Common myeloid progenitor, CD34-positive (primary cell): ENCODE results near the gene IQGAP3.
A peak's percentile ranks its signal among the peaks of the same experiment; 100 is the strongest.
"Not testable (repeated sequence)": the region's sequence is repeated elsewhere in the genome, so short reads cannot be mapped to it uniquely, and the experiment has no call there.

Source experiments
- CTCF ChIA-PET: fragments of 350-600 bp; sonication (Branson Sonifier 250); formaldehyde crosslinking; loops from one replicate; lab custom pipeline; 2021; ENCODE audit warnings: antibody characterized with exemption; lab: Charles Lee
- POLR2A ChIA-PET: fragments of 350-600 bp; sonication (Branson Sonifier 250); formaldehyde crosslinking; loops from one replicate; lab custom pipeline; 2021; ENCODE audit warnings: antibody characterized with exemption; lab: Charles Lee
- DNase-seq, 3 donors: peaks; one replicate each; pipeline versions ENCODE4 v3.0.0 to v3.0.0-alpha.2; 2013
- H3K27ac ChIP-seq, 2 experiments: 1 replicate in 1 of 2; 2 replicates in 1 of 2; pipeline ENCODE4 v1.7.0; 2013; ENCODE audit warnings: inconsistent platforms in 2 of 2, low read length in 2 of 2, mild to moderate bottlenecking in 2 of 2, low read depth in 1 of 2, moderate library complexity in 1 of 2; ENCODE audit not compliant: severe bottlenecking in 2 of 2, insufficient read depth in 1 of 2, poor library complexity in 1 of 2
- H3K27me3 ChIP-seq, 5 experiments: replicated peaks in 2 of 5; 1 replicate in 3 of 5; 2 replicates in 2 of 5; pipeline versions ENCODE4 v1.6.1 to v1.7.0; 2013; ENCODE audit warnings: low read length in 4 of 5, mild to moderate bottlenecking in 2 of 5, moderate library complexity in 2 of 5, inconsistent platforms in 1 of 5; ENCODE audit not compliant: insufficient read depth in 5 of 5, control insufficient read depth in 4 of 5
- H3K36me3 ChIP-seq, 4 experiments: 1 replicate in 2 of 4; 2 replicates in 2 of 4; pipeline versions ENCODE4 v1.6.1 to v1.7.0; 2013; ENCODE audit warnings: low read length in 3 of 4, control low read depth in 1 of 4, mild to moderate bottlenecking in 1 of 4; ENCODE audit not compliant: control insufficient read depth in 4 of 4, insufficient read depth in 4 of 4
- H3K4me1 ChIP-seq, 4 experiments: 1 replicate in 3 of 4; 2 replicates in 1 of 4; pipeline versions ENCODE4 v1.6.1 to v1.7.1; 2013; ENCODE audit warnings: low read length in 3 of 4, mild to moderate bottlenecking in 3 of 4, control low read depth in 1 of 4, inconsistent platforms in 1 of 4, moderate library complexity in 1 of 4; ENCODE audit not compliant: control insufficient read depth in 4 of 4, insufficient read depth in 4 of 4; ENCODE audit errors: control extremely low read depth in 1 of 4
- H3K4me3 ChIP-seq, 7 experiments: 1 replicate in 4 of 7; 2 replicates in 3 of 7; pipeline versions ENCODE4 v1.5.1 to v1.7.0; 2013; ENCODE audit warnings: mild to moderate bottlenecking in 7 of 7, low read length in 6 of 7, moderate library complexity in 6 of 7, inconsistent platforms in 2 of 7, low read depth in 2 of 7, control low read depth in 1 of 7; ENCODE audit not compliant: insufficient read depth in 4 of 7, control insufficient read depth in 1 of 7; ENCODE audit errors: extremely low read depth in 1 of 7
- H3K9me3 ChIP-seq, 5 experiments: 1 replicate in 4 of 5; 2 replicates in 1 of 5; pipeline versions ENCODE4 v1.6.1 to v1.7.1; 2013; ENCODE audit warnings: low read length in 4 of 5, mild to moderate bottlenecking in 2 of 5, inconsistent platforms in 1 of 5, low read depth in 1 of 5, moderate library complexity in 1 of 5; ENCODE audit not compliant: control insufficient read depth in 4 of 5, insufficient read depth in 2 of 5; ENCODE audit errors: control extremely low read depth in 1 of 5
- WGBS: methylation state at CpG from one replicate; pipeline ENCODE4 v1.1.5; 2013; ENCODE audit not compliant: insufficient coverage; 5-methylcytosine and 5-hydroxymethylcytosine counted together

The IQGAP3 gene

GRCh38 chr1:156554971-156555370 is 17.4 kb downstream of the IQGAP3 start:
- Histone ChIP-seq H3K4me1 (peaks cover 0 to 19% (median 5%) of the 10 kb centered on the region in 4 experiments), H3K4me3 (no peak overlapping the region), H3K27ac (no peak overlapping the region), H3K36me3 (peaks cover 8 to 48% (median 34%) of the 10 kb centered on the region in 4 experiments), H3K27me3 (no peaks in the 10 kb centered on the region), H3K9me3 (no peaks in the 10 kb centered on the region)
- ChIA-PET POLR2A (interaction anchor here (0.6 kb wide), 1 partner anchor 12 kb away, joined by 3 read pairs; no protein-coding TSS in a partner anchor), CTCF (interaction anchor here (0.7 to 2.0 kb wide), 10 partner anchors 9 to 165 kb away, joined by 3 to 7 read pairs (median 4); partner anchors contain the start of gene MEF2D)
- DNase-seq, result no peak
- 85% methylated on average over 7 of the region's 8 CpGs for WGBS

- Histone ChIP-seq H3K27ac (no peak overlapping the region), H3K27me3 (no peaks in the 10 kb centered on the region), H3K4me1 (peaks cover 0 to 19% (median 5%) of the 10 kb centered on the region in 4 experiments), H3K9me3 (no peaks in the 10 kb centered on the region), H3K36me3 (peaks cover 6 to 44% (median 29%) of the 10 kb centered on the region in 4 experiments), H3K4me3 (no peak overlapping the region)
- 100% methylated on average over 3 of the region's 6 CpGs for WGBS
- DNase-seq, result no peak
- POLR2A ChIA-PET, result interaction anchor here (0.8 kb wide), 1 partner anchor 73 kb away, joined by 3 read pairs; no protein-coding TSS in a partner anchor
- CTCF ChIA-PET, result interaction anchor here (1.0 to 1.6 kb wide), 5 partner anchors 10 to 67 kb away, joined by 3 to 7 read pairs (median 4); partner anchors contain the start of gene MEF2D
Measured at GRCh38 chr1:156553860-156554485, 18.4 kb downstream of the IQGAP3 start.

GRCh38 chr1:156552937-156553336 is 19.4 kb downstream of the IQGAP3 start:
- H3K36me3 ChIP-seq, result peaks cover 9 to 53% (median 34%) of the 10 kb centered on the region in 4 experiments
- peak; percentile 1 to 42 (median 36) for DNase-seq
- CTCF ChIA-PET, result interaction anchor here (1.6 kb wide), 1 partner anchor 67 kb away, joined by 5 read pairs; no protein-coding TSS in a partner anchor
- 0% methylated on average over 4 of the region's 4 CpGs for WGBS
- H3K9me3 ChIP-seq, H3K4me3 ChIP-seq, H3K27ac ChIP-seq, POLR2A ChIA-PET, H3K27me3 ChIP-seq: not testable (repeated sequence)
- peaks cover 0 to 19% (median 5%) of the 10 kb centered on the region in 4 experiments for H3K4me1 ChIP-seq

- Histone ChIP-seq H3K27ac (no peak overlapping the region), H3K4me3 (no peak overlapping the region), H3K9me3 (no peaks in the 10 kb centered on the region), H3K4me1 (peaks cover 0 to 19% (median 5%) of the 10 kb centered on the region in 4 experiments), H3K36me3 (peaks cover 10 to 57% (median 38%) of the 10 kb centered on the region in 4 experiments), H3K27me3 (no peaks in the 10 kb centered on the region)
- DNase-seq, result no peak
- ChIA-PET POLR2A (no interaction called here), CTCF (interaction anchor here (1.3 to 1.6 kb wide), 3 partner anchors 28 to 67 kb away, joined by 4 to 5 read pairs (median 5); partner anchors contain the start of gene MEF2D)
- 76% methylated on average over 5 of the region's 5 CpGs for WGBS
Measured at GRCh38 chr1:156552518-156552917, 19.8 kb downstream of the IQGAP3 start.

- no peak overlapping the region for H3K4me3 ChIP-seq
- no peaks in the 10 kb centered on the region for H3K27me3 ChIP-seq
- DNase-seq, result no peak
- H3K27ac ChIP-seq, result no peak overlapping the region
- peaks cover 11 to 61% (median 41%) of the 10 kb centered on the region in 4 experiments for H3K36me3 ChIP-seq
- POLR2A ChIA-PET, result no interaction called here
- H3K4me1 ChIP-seq, result peaks cover 0 to 19% (median 5%) of the 10 kb centered on the region in 4 experiments
- 96% methylated on average over 4 of the region's 6 CpGs for WGBS
- H3K9me3 ChIP-seq, result no peaks in the 10 kb centered on the region
- CTCF ChIA-PET, result interaction anchor here (0.8 to 2.4 kb wide), 6 partner anchors 11 to 71 kb away, joined by 3 to 8 read pairs (median 5); partner anchors contain the start of gene MEF2D
Measured at GRCh38 chr1:156551869-156552268, 20.5 kb downstream of the IQGAP3 start.

- no peaks in the 10 kb centered on the region for H3K9me3 ChIP-seq
- H3K27ac ChIP-seq, result no peak overlapping the region
- H3K36me3 ChIP-seq, result peaks cover 14 to 63% (median 41%) of the 10 kb centered on the region in 4 experiments
- ChIA-PET POLR2A (no interaction called here), CTCF (interaction anchor here (0.8 to 2.8 kb wide), 7 partner anchors 8 to 81 kb away, joined by 3 to 9 read pairs (median 5); partner anchors contain the start of gene MEF2D)
- H3K27me3 ChIP-seq, result no peaks in the 10 kb centered on the region
- 86% methylated on average over 3 of the region's 3 CpGs for WGBS
- DNase-seq, result no peak
- H3K4me3 ChIP-seq, result no peak overlapping the region
- H3K4me1 ChIP-seq, result peaks cover 0 to 19% (median 5%) of the 10 kb centered on the region in 4 experiments
Measured at GRCh38 chr1:156551066-156551643, 21.2 kb downstream of the IQGAP3 start.
